ENCODE measurements around the gene GABARAPL1.

- TF ChIP-seq CTCF (IDR thresholded peaks at IDR 0.05; ENCODE audit: low read length) (no peak), EZH2 (IDR thresholded peaks at IDR 0.05; ENCODE audit: borderline replicate concordance, low read length) (no peak)
Observed at GRCh38 chr12:10227648-10228047, 15.0 kb downstream of the GABARAPL1 start.

All from OCI-LY1 (cell line).